COLO668 (cell line): ENCODE results near the gene CDKN1C.
A peak's percentile ranks its signal among the peaks of the same experiment; 100 is the strongest.
"Not testable (repeated sequence)": the region's sequence is repeated elsewhere in the genome, so short reads cannot be mapped to it uniquely, and the experiment has no call there.

Source experiments
- DNase-seq: peaks from one replicate; lab custom pipeline; 2025; ENCODE audit not compliant: unreplicated experiment; lab: John Stamatoyannopoulos, UW

The CDKN1C gene

DNA sequence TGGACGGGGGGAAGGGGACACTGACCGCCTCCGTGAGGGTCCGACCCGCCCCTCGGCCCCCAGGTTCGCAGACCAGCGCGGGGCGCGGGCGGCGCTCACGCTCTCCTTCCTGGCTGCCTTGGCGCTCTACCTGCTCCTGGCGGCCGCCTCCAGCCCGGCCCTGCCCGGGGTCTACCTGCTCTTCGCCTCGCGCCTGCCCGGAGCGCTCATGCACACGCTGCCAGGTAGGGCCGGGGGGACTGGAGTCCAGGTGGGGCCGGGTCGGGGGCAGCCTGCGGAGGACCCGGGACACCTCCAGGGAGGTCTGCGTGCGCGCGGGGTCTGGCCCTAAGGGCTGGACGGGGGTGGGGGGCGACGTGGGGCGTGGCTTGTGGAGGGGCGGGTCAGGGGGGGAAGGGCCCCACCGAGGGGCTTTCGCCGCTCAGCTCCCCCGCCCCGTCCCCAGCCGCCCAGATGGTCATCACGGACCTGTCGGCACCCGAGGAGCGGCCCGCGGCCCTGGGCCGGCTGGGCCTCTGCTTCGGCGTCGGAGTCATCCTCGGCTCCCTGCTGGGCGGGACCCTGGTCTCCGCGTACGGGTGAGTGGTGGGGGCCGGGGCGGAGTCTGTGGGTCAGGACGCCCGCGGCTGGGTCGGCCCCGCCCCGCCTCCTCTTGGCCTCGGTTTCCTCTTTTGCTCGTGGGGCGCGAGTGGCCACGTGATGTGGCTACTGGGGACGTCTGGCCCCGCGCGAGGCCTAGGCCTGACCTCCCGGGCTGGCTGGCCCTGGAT lies 23.7 kb upstream of the CDKN1C start:
- no peak for DNase-seq

DNA sequence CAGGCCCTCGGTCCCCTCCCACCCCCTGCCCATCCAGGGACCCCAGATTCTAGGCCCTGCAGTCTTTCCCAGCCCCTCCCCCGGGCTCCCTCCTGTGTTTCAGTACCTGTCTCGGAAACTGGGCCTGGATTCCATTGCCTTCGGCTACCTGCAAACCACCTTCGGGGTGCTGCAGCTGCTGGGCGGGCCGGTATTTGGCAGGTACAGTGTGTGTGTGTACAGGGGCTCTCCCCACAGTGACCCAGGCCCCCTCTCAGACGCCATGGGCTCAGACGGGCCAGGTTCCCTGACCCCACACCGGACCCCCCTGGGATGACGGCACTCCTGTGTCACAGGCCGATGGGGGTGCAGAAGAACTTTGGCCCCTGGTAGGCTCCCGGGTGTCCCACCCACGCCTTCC lies 22.6 kb upstream of the CDKN1C start:
- no peak for DNase-seq

- not testable (repeated sequence) for DNase-seq
These were observed 19.7 kb upstream of the CDKN1C start for GRCh38 chr11:2905299-2905698.

GRCh38 chr11:2904153-2905052 lies 18.8 kb upstream of the CDKN1C start:
- DNase-seq: peak; percentile 11

DNA sequence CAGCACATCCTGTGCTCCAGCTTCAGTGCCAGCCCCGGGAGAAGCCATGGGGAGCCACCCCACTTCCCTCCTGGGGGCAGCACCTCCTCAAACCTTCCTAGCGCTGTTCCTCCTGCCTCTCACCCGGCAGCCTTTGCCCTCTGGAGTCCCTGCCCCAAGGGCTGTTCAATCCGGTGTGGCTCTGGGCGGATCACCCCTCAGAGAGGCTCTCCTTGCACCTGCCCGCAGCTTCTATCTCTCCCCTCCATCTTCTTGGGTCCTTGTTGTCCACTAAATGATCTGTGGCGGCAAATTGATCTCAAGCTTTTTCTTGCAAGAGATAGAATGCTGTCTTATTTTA lies 18.1 kb upstream of the CDKN1C start:
- DNase-seq: peak; percentile 37

DNA sequence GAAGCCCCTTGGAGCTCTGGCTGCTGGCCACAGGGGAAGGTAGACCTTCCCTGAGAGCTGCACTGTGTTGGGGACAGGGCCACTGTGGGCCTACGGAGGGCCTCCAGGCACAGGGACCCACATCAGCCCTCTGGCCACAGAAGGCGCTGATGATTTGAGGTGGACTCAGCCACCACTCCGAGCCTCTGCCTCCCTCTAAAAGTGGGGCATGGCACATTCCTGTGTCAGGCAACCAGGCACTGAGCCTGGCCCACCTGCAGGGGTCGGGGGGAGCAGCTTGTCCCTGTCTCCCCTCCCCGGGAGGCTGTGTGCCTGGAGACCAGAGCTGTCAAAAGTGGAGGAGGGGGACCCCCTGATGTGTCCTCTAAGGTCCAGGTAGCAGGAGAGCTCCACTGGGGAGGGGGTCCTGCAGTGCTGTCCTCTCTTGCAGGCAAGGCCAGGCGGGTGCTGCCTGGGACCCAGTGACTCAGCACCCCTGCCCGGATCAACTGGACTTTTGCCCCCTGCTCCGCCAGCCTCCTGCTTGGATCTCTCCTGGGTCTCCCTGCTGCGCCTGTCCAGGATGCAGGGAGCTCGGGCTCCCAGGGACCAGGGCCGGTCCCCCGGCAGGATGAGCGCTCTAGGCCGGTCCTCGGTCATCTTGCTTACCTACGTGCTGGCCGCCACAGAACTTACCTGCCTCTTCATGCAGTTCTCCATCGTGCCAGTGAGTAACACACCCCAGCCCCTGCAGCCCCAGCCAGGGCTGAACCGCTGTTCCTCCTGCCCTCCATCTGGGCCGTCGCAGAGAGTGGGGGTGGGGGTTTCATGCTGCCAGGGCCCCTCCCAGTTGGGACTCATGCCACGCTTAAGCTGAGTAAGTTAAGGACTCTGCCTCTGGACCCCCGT lies 17.5 kb upstream of the CDKN1C start:
- peak; percentile 39 for DNase-seq

GRCh38 chr11:2901854-2902783 lies 16.5 kb upstream of the CDKN1C start:
- peak; percentile 96 for DNase-seq

GRCh38 chr11:2901196-2901796 lies 15.7 kb upstream of the CDKN1C start:
- DNase-seq: no peak

GRCh38 chr11:2899080-2899783 lies 13.7 kb upstream of the CDKN1C start:
- no peak for DNase-seq

DNA sequence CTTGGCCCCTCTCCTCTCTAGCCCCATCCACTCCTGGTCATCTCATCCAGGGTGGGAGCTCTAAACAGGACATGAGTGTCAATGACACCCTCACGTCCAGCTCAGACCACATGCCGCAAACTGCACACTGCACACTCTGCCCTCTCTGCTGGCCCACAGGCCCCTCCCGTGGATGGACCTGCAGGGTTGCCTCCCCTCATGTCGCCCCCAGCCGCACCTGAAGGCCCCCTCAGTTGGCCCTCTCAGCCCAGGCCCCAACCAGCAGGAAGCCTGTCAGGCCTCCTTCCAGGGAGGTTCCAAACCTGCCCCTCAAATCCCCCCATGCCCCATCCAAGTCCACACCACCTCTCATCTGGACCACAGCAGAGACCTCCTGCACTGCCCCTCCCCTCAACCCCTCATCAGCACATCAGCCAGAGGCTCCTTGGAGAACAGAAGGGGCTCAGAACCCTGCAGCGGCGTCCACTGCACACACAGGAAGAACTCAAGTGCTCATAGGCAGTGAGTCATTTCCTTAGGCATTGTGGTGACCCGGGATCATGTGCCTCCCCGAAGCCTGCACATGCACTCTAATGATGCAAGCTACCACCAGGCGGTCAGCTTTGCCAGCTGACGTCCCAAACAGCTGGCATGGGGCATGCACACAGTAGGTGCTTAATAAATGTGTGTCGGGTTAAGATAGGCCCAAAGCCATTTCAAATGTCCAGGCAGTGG lies 12.9 kb upstream of the CDKN1C start:
- peak; percentile 41 for DNase-seq

- DNase-seq: no peak
These were observed 11.5 kb upstream of the CDKN1C start for GRCh38 chr11:2897048-2897447.

DNA sequence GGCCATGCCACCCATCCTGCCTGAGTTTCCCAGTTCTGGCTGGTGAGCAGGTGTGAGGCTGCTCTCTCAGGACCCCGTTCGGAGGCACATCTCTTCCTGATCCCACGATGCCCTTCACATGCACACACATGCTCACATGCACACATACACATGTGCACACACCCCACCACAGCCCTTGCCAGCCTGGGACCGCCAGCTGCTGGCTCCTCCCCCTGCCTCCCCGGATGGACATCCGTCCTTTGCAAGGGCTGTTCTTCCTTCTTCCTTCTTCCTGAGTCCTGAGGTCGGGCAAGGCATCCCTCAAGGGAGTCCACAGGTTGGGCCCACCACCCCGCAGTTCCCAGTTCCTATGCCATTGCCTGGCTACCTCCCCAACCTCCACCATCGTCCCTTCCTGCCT lies 10.5 kb upstream of the CDKN1C start:
- no peak for DNase-seq

DNA sequence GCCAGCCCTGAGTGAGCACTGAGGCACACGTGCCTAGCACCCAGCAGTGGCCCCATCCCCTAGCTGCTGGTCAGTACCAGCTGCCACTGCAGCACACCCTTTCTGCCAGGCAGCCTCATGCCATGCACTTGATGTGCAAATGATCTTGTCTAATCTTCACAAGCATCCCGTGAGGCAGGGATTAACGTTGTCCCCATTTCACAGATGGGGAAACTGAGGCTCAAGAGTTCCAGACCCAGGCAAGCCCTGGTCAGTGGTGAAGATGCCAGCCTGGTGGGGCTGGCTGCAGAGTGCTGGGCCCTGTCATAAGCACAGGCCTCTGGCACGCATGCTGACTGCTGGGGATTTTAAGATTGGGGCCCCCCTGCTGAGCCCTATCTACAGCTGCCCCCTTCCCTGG lies 8.4 kb upstream of the CDKN1C start:
- no peak for DNase-seq

GRCh38 chr11:2892967-2893528 lies 7.5 kb upstream of the CDKN1C start:
- DNase-seq: peak; percentile 42

- peak; percentile 42 for DNase-seq
These were observed 6.8 kb upstream of the CDKN1C start for GRCh38 chr11:2892215-2892966.

GRCh38 chr11:2891326-2892214 lies 6.0 kb upstream of the CDKN1C start:
- DNase-seq: no peak
